BJ (cell line): ENCODE measurements around the gene ZNF366. TPM values are rescaled to one million over a fixed set of nuclear protein-coding genes. Genes with fewer than 3 reads are reported as not detected.
A peak's percentile ranks its signal among the peaks of the same experiment; 100 is the strongest.

ENCODE experiments used
- CTCF ChIA-PET: fragments of 350-600 bp; formaldehyde crosslinking; extraction: SDS; loops from one replicate; lab custom pipeline; 2021; ENCODE audit warnings: antibody characterized with exemption, inconsistent platforms; lab: Yijun Ruan, JAX
- POLR2A ChIA-PET: fragments of 300-600 bp; sonication (Branson Sonifier 250); formaldehyde crosslinking; extraction: SDS; loops from one replicate; lab custom pipeline; 2021; ENCODE audit warnings: antibody characterized with exemption; lab: Charles Lee
- DNase-seq: peaks from one replicate; pipeline ENCODE4 v3.0.0-alpha.2; 2011; ENCODE audit warnings: low read depth
- H3K27me3 ChIP-seq: 2 replicates; pipeline ENCODE4 v1.6.0; 2011; ENCODE audit warnings: low read length; ENCODE audit not compliant: control insufficient read depth, insufficient read depth
- H3K36me3 ChIP-seq: 2 replicates; pipeline ENCODE4 v1.5.1; 2011; ENCODE audit warnings: low read length; ENCODE audit not compliant: control insufficient read depth, insufficient read depth
- H3K4me3 ChIP-seq: 2 replicates; pipeline ENCODE4 v1.5.1; 2011; ENCODE audit warnings: low read depth, mild to moderate bottlenecking, control low read depth, low read length
- CTCF ChIP-seq: IDR thresholded peaks from 2 replicates; pipeline ENCODE4 v1.5.1; 2011; ENCODE audit warnings: low read depth, mild to moderate bottlenecking, control low read depth, inconsistent platforms, low read length, moderate library complexity; ENCODE audit not compliant: insufficient read depth
- polyA plus RNA-seq: library from polyadenylated mRNA; depleted of rRNA; stranded (reverse); fragments of >200 nt; gene quantifications from 2 replicates; pipeline ENCODE4 v1.2.3, GENCODE V29; 2011

The ZNF366 gene
- polyA plus RNA-seq, 1 experiment, result not detected

- ChIA-PET POLR2A (no interaction called here), CTCF (interaction anchor here (1.0 kb wide), 1 partner anchor 140 kb away, joined by 3 read pairs; no protein-coding TSS in a partner anchor)
- peak; percentile 85 for DNase-seq
Observed at GRCh38 chr5:72552041-72552557, 44.9 kb upstream of the ZNF366 start.

GRCh38 chr5:72550595-72550994 lies 43.4 kb upstream of the ZNF366 start:
- TF ChIP-seq CTCF, result no peak
- POLR2A ChIA-PET, result no interaction called here

More at GRCh38 chr5:72552041-72552557, 44.9 kb upstream of the ZNF366 start:
- Histone ChIP-seq H3K27me3 (no peaks in the 10 kb centered on the region), H3K4me3 (no peak overlapping the region), H3K36me3 (no peaks in the 10 kb centered on the region)
- no peak for TF ChIP-seq CTCF

GRCh38 chr5:72543811-72544210 lies 36.6 kb upstream of the ZNF366 start:
- DNase-seq, result no peak
- H3K36me3 ChIP-seq, result no peaks in the 10 kb centered on the region
- no peak overlapping the region for H3K4me3 ChIP-seq
- CTCF ChIA-PET, result interaction anchor here (0.7 to 1.2 kb wide), 2 partner anchors 9 to 291 kb away, joined by 3 read pairs; no protein-coding TSS in a partner anchor
- POLR2A ChIA-PET, result no interaction called here
- H3K27me3 ChIP-seq, result no peaks in the 10 kb centered on the region
- TF ChIP-seq CTCF, result no peak

More at GRCh38 chr5:72550595-72550994, 43.4 kb upstream of the ZNF366 start:
- Histone ChIP-seq H3K27me3 (no peaks in the 10 kb centered on the region), H3K4me3 (no peak overlapping the region), H3K36me3 (no peaks in the 10 kb centered on the region)
- CTCF ChIA-PET, result no interaction called here
- no peak for DNase-seq

GRCh38 chr5:72543365-72543764 lies 36.2 kb upstream of the ZNF366 start:
- Histone ChIP-seq H3K27me3 (no peaks in the 10 kb centered on the region), H3K4me3 (no peak overlapping the region), H3K36me3 (no peaks in the 10 kb centered on the region)
- TF ChIP-seq CTCF, result no peak
- peak; percentile 30 for DNase-seq
- ChIA-PET POLR2A (interaction anchor here (0.6 kb wide), 1 partner anchor 311 kb away, joined by 4 read pairs; no protein-coding TSS in a partner anchor), CTCF (interaction anchor here (0.7 to 1.2 kb wide), 2 partner anchors 9 to 291 kb away, joined by 3 read pairs; no protein-coding TSS in a partner anchor)

GRCh38 chr5:72542695-72543094 lies 35.5 kb upstream of the ZNF366 start:
- TF ChIP-seq CTCF, result no peak
- Histone ChIP-seq H3K4me3 (no peak overlapping the region), H3K36me3 (no peaks in the 10 kb centered on the region), H3K27me3 (no peaks in the 10 kb centered on the region)
- no peak for DNase-seq
- ChIA-PET POLR2A (interaction anchor here (0.6 kb wide), 1 partner anchor 310 kb away, joined by 4 read pairs; no protein-coding TSS in a partner anchor), CTCF (no interaction called here)
